Measurements from ENCODE around the gene ZMAT5.

The ZMAT5 gene, protein sequence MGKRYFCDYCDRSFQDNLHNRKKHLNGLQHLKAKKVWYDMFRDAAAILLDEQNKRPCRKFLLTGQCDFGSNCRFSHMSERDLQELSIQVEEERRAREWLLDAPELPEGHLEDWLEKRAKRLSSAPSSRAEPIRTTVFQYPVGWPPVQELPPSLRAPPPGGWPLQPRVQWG

DNA sequence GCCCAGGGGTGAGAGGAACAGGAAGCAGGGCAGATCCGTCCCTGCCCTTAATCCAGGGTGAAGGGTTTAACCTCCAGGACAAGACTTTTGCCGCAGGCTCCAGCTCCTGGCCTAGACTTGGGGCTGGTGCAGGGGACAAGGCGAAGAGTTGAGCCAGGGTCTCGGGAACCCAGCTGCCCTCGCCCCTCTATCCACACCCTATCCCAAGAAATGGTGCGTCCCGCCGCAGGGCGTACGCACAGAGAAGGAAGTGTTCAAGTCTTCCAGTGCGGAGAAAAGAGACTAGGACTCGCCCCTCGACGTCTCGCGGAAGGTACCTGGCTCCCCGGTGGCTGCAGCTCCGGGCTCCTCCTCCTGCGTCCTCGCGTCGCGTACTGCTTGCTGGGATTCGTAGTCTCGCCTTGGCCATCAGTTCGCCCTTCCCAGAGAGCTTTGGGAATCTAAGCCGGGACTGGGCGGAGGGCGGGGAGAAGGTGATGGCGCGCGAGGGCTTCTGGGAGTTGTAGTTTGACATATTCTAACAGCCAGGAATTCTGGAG, at the start of gene ZMAT5:
ZMAT5 (minus strand) TSS at position 376 of the 539 bp plus-strand sequence. CDS start 18,463 bp downstream, outside the sequence.
- DNase-seq: peak; percentile 90

DNA sequence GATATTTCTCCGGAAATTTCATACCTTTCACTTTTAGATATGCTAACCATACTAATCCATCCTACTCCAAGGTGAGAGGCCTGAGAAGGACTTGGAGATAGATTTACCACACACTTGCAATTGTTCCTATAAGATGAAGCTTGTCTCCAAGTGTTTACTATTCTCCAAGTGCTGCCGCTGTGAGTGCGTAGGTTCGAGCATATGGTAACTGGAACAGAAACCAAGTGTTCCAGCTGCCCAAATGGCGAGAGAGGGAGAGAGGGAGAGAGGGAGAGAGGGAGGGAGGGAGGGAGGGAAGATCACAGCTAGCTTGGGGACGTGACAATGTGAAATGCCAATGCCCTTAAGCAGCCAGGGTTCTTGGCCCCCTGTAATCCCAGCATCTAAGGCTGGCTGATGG, 49.7 kb upstream of the ZMAT5 start:
- no peak for DNase-seq

DNA sequence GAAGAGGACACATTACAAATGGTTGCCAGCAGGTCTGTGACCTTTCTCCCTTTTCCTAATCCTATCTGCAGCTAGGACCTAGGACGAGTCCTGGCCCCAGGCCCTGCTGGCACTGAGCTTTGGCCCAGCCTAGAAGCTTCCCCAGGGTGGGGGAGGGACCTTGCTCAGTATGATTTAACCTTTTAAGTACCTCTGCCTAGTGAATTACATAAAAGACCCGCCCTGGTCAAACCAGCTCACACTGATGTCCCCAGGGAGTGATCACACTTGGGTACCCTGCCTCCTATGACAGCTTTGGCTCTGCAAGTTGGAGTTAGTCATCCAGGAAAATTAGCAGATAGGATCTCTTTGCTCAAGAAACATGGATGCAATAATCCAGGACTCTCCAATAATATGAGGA, 49.3 kb upstream of the ZMAT5 start:
- no peak for DNase-seq

DNA sequence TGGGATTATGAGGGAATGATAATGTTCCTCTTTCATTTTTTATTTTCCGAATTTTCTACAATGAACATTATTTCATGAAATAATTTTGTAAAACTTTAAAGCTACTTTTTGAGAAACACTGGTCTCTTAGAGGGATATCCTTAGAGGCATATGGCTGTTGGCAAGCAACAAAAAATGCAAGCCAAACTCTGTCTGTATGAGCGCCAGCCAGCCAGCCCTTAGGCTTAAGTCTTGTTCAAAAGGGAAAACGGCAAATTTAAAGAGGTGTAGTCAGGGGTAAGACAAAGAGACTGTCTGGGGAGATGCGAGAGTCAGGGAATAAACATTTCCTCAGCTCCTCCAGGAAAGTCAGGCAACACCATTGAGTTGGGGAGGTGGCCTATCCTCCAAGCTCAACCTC, 48.8 kb upstream of the ZMAT5 start:
- no peak for DNase-seq

DNA sequence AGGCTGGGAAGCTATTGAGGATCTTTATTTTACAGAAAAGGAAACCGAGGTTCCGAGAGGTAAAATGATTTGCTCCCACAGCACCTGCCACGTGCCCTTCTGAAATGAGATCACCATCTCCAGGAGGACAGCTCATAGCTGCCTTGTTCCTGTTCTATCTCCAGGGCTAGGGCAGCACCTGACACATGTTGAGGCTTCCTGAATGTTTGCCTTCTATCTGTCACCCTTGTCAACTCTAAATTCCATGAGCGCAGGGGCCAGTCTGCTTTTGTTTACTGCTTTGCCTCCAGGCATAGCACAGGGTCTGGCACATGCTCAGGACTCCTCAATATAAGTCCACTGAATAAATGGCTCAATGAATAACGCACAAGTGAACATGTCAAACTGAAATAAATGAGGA, 47.2 kb upstream of the ZMAT5 start:
- DNase-seq: no peak

DNA sequence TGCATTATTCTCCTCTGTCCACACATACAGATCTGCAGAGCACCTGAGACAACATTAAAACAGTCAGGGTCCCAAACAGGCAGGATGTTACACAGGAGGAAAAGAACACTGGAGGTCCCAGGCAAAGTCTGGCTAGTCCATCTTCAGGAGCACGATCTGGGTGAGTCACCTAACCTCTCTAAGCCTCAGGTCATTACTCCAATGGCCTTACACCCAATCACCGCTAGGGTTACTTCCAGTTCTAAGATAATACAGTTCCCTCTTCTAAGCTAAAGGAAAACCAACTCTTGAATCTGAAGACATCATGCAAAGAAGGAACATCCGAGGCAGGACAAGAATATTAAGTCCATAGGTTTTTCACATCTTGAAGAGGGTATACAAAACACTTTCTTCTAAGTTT, 46.8 kb upstream of the ZMAT5 start:
- no peak for DNase-seq

DNA sequence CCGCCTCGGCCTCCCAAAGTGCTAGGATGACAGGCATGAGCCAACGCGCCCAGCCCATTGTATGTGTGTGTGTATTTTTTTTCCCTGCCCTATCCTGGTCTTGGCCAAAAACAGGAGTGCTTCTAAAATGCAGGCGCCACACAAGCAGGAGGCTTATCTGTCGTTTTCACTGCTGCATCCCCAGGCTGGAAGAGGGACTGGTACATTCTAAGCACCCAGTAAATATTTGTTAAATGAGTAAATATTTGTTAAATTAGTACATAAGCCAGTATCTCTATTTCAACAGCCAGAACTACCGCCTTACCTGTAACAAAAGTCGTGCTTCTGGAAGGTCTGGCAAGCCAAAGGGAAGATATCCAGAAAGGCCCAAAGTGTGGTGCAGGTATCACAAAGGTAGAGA, 46.3 kb upstream of the ZMAT5 start:
- DNase-seq: no peak

DNA sequence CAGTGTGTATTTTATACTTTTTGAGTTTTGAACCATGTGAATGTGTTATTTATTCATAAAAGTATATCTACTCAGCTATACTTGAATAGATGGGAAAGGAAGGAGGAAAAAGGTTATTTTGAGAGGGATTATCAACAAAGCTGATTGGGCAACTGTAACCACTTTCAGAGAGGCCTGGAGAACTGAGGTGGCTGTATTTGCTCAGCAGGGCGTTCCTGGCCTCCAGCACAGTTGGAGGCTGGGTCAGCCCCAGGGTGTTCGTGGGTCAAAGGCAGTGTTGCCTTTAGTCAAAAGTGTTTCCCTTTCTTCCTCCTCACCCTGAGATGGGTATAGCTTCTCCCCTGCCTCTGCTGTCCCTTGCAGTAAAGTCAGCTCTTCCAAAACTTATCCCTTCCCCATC, 44.6 kb upstream of the ZMAT5 start:
- no peak for DNase-seq

DNA sequence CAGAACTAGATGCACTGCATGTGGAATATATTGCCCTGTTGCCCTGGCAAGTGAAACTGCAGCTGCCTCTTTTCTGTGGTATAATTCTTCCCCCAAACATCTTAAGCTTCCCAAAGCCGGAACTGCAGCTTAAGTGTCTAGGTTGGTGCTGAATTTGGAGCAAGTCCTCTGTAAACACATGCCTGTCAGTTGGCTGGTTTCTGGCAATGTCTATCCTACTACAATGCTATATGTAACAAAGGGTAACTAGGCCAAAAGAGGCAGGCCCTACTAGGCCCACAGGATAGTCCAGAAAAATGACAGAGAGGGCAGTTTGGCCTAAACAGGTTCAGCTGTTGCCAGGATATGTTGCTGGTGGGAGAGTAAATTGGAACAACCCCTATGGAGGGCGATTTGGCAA, 43.4 kb upstream of the ZMAT5 start:
- DNase-seq: no peak

DNA sequence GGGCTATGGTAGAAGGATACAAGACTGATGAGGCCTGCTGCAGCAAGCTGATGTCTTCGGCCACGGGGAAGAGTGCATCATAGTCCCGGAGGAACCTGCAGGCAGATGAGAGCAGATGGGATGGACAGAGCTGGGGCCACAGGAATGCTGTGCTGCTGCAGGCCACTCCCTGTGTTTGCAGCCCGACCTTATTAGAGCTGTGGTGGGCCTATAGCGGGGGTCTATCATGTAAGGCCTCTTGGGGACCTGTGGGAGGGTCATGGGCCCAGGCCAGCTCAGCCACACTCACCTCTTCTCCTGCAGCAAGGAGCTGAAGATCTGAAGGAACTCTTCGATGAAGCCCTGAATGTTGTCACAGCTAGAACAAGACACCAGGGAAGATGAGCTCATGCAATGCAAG, 39.4 kb upstream of the ZMAT5 start:
- DNase-seq: no peak

DNA sequence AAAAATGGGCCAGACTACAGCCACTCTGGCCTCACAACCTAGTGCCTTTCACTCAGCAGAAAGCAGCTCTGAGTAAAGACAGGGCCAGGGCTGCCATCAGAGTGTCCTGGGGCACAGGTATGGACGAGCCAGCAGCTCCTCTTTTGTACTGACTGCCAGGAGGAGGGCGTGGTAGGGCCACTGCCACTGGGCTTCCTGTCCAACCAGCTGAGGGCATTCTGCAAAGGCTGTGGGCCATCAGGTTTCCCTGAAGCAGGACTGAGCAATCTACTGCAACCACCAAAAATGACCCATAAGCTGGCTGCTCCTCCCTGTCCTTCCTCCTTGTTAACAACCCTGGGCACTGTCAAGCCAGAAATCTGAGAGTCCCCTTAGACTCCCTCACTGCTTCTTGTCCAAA, 38.2 kb upstream of the ZMAT5 start:
- DNase-seq: no peak

DNA sequence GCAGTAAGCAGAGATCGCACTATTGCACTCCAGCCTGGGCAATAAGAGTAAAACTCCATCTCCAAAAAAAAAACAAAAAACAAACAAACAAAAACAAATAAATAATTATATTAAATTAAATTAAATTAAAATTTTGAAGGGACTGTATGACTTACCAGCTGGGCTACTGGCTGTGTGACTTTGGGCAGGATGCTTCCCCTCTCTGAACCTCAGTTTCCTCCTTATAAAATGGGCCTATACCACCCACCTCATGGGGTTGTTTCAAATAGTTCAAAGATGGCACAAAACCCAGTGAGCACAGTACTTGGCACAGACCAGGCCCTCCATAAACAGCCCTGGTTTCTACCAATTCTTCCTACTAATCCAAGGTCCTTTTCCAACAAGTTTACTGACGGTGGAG, 36.4 kb upstream of the ZMAT5 start:
- DNase-seq: no peak

DNA sequence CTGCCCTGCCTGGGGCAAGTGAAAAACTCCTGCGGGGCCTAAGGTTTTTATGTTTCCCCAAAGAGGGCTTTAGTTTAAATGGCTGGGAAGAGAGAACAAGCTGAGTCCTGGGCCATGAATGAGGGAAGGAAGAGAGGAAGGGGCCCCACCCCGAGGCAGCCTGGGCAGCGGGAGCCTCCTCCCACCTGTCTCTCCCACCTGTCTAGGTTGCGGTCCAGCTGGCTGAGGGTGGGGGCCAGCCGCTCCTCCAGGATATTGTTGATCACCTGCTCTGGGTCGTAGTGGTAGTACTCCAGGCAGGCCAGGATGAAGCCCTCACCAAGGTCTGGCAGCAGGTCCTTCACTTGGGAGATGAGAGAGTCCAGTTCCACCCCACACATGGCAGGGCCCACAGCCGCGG, 35.0 kb upstream of the ZMAT5 start:
- DNase-seq: peak; percentile 76

DNA sequence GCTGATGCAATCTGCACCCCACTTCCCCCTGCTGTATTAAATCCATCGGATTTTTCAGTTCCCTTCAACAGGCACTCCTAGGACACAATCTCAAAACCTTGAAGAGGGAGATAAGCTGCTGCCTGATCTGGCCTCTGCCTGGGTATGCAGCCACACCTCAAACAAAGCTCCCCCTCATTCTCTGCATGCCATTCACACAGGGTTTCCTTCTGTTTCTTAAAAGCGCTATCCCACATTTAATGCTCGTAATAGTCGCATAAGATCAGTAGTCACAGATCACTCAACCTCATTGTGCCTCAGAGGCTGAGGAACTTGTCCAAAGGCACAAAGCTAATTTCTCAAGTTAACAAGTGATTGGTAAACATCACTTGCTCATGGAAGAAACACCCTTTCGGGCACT, 34.3 kb upstream of the ZMAT5 start:
- DNase-seq: no peak

DNA sequence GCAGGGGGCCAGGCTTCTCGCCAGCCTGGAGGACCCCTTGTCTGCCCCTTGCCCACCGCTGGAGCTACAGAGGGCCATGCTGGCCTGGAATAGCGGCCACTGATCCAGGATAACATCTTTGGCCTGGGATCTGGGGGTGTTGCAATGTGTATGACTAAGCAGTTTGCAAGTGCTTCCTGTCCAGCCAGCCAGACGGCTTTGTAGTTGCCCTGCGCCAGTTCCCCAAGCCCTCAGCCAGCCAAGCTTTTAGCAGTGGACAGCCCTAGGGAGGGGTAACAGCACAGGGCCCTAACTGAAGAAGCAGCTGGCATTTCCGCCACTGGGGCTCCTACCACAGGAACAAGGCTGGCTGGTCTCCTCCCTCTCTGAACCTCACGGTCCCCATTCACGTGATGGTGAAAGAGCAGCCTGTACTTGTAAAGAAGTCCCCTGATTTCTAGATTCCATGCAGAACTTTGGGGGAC, 32.4 kb upstream of the ZMAT5 start:
- peak; percentile 68 for DNase-seq

DNA sequence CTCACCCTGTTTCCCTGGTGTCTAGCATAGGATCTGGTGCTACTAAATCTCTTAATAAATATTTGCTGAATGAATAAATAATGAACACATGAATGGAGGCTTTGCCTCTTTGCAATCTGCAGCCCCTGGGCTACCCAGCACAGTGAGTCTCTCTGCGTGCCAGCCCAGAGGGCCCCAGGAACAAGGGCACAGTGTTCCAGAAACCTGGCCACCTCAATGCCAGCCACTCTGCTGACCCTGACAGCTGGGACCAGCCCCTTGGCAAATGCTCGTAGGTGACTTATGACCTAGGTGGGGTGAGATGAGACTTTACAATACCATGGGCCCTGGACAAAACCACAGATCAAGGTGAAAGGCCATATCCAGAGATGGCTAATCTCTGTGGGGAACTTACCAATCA, 32.0 kb upstream of the ZMAT5 start:
- no peak for DNase-seq

DNA sequence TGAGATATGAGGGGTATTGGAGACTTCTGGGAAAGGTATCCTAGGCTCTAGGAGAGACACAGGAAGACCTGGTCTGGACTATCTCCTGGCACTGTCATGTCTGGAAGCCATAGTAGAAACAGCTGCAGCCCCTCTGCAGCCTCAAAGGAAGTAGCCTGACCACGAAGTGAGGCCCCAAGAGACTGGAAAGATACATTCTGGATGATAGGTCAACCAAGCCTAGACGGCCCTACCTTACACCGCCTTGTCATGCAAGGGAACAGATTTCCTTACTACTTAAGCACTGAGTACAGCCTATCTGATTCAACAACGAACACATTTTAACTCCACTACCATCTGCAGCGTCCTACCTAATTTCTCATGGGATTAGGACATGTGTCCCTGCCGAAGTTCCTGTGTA, 31.5 kb upstream of the ZMAT5 start:
- no peak for DNase-seq

DNA sequence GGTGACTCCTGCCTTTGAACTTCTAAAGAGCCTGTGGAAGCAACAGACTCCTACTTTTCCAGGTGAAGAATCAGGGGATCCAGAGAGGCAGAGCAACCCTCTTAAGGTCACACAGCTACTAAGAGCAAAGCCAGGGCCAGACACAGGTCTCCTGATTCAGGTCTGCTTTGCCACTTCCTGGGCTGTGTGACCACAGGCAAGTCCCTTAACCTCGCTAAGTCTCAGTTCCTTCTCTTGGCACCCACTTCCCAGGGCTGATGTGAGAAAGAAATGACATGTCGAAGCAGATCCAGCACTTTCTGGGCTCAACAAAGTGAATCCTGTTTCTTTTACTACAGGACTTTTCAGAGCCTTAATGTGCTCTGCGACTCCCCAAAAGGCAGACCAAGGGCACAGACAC, 30.5 kb upstream of the ZMAT5 start:
- no peak for DNase-seq

DNA sequence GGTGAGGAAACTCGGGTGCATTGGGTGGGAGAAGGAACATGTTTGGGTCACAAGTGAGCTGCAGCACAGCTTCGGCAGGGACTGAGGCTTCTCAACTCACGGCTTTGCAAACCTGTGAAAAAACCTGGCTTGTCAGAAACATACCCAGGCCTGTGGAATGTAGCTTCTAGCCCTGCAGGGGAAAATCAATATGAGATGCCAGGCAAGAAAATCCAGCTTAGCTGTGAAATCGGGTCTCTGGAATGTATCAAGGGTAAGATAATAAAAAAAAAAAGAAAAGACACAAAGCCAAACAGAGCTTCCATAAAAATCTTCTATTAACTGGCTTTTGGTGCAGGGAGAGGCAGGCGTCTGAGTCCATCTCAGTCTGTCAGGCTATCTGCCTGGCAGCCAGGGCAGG, 28.9 kb upstream of the ZMAT5 start:
- DNase-seq: no peak

DNA sequence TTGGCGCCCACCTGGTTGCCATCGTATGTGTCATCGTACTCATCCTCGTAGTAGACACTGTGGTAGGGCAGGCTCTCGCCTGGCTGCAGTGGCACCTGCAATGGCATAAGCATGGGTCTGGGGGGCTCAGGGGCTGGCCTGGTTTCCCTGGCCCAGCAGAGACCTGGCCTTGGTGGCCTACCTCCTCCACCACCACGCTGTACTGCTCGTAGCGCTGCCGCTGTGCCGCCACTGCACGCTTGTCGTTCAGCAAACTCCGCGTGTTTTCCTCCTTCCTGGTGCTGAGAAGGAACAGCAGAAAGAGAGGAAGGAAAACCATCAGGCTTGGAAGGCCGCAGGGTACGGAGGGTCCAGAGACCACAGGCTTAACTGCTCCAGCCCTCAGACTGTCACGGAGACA, 26.6 kb upstream of the ZMAT5 start:
- no peak for DNase-seq

DNA sequence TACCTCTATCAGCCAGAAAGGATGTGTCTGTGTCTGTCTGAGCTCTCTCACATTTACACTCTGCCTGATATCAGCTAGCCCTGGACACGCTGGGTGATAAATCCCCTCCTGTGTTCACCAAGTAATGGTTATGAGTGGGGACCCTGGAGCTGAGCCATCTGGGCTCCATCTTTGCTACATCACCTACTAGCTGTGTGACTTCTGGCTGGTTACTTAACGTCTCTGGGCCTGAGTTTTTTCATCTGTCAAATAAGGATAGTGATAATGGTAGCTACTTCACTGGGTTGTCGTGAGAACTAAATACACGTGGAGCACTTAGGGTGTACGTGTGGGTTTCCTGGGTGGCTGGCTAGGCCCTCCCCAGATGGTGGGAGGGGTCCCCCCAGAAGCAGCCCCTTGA, 23.3 kb upstream of the ZMAT5 start:
- DNase-seq: no peak

DNA sequence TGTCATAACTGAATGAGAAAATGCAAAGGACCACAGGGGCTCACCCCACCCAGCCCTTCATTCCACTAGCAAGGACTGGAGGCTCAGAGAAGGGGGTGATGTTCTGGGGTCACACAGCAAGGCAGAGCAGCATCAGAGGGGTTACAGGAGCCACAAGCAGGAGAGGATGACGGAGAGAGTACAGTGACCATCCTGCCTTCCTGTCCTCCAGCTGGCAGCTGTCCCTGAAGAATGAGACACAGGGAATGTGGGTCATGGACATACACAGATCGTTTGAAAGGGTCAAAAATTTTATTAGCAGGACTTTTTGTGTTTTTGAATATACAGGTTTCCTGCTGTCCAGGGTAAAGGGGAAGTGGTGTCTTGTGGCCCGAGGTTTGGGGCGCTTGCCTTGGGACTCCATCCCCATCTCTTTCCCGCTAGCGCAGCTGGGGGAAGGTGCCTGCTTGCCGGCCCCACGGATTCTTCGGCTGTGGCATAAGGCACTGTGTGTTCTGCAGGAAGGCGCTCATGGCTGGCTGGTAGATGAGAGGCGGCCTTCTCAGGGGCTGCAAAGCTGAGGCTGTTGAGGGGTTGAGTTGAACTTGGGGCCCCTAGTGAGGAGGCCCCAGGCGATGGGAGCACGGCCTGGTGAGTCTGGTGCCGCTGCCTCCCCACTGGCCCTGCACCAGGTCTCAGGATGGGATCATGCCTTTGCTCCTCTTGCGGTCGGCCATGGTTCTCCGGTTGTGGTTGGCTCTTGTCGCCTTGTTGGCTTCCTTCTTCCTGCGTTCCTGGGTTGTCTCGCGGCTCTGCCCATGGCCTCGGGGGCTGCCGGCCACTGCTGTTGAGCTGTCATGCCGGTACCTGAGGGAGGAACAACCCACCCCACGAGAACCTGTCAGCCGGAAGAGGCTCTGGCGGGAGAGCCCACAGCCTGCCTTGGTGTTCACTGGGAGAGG, 21.8 kb upstream of the ZMAT5 start:
- no peak for DNase-seq

DNA sequence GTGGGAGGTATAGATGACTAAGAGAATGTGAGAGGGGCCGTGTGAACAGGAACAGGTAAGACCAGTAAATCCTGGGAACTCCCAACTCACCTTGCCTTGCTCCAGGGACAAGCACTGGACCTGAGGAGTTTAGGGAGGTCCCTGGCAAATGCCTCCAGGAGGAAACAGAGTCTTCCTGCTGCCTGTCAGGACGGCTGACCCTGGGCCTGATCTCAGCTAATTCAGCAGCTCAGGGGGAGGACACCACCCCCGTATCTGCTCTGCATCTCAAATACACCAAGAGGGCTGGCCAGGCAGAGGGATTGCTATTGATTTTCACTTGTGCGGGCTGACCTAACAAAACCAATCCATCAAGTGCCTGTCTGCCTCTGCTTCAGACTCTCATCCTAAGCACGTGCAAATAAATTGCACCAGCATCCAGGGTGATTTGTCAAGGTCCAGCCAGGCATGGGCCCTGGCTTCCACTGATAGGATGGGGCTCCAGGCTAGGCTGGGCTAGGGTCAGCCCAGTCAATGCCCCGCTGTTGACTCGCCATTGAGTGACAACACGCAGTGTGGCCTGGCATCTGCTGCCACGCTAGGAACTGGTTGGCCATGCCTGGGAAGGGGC, 20.7 kb upstream of the ZMAT5 start:
- peak; percentile 37 for DNase-seq

DNA sequence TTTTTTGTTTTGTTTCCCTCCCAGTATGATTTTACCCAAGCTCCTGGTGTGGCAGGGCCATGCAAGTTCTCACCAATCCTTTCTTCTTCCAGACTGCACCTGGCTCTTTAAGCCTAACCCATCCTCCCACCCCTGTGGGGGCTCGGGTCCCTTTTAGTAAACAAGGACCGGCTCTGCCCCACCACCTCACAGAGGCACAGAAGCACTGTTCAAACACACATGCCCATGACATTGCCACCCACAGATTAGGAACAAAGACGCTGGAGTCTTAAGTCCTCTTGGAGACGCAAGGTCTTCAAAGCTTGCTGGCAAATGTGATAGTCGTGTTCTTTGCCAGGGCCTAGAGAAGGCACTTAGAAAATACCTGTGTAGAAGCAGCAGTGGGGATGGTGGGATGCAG, 19.2 kb upstream of the ZMAT5 start:
- DNase-seq: no peak
